Transverse colon (tissue), 4 donors: ENCODE results near the gene RAET1E. TPM values are rescaled to one million over a fixed set of nuclear protein-coding genes. Genes with fewer than 3 reads are reported as not detected.
"Not testable (repeated sequence)": the region's sequence is repeated elsewhere in the genome, so short reads cannot be mapped to it uniquely, and the experiment has no call there.

Source experiments
- DNase-seq: peaks from one replicate; pipeline ENCODE4 v3.0.0-alpha.2; 2019
- H3K27ac ChIP-seq, 4 donors: fragments of 200-600 bp; sonication (generic); 2 replicates each; pipeline ENCODE4 v1.5.1; 2016 to 2018; ENCODE audit warnings: inconsistent platforms in 4 of 4
- H3K27me3 ChIP-seq: fragments of 200-600 bp; sonication (generic); 2 replicates; pipeline ENCODE4 v1.5.1; 2017; ENCODE audit warnings: inconsistent platforms
- H3K36me3 ChIP-seq, 4 donors: fragments of 200-600 bp; sonication (generic); 2 replicates each; pipeline ENCODE4 v1.5.1; 2017 to 2019; ENCODE audit warnings: inconsistent platforms in 4 of 4
- H3K4me1 ChIP-seq, 4 donors: fragments of 200-600 bp; sonication (generic); 2 replicates each; pipeline ENCODE4 v1.5.1; 2017 to 2020; ENCODE audit warnings: inconsistent platforms in 4 of 4
- H3K4me3 ChIP-seq, 4 donors: fragments of 200-600 bp; sonication (generic); 1 replicate in 1 of 4; 2 replicates in 3 of 4; pipeline versions ENCODE4 v1.5.1 to v1.6.1; 2017 to 2019; ENCODE audit warnings: inconsistent platforms in 4 of 4
- H3K9me3 ChIP-seq, 2 donors: fragments of 200-600 bp; sonication (generic); 2 replicates each; pipeline ENCODE4 v1.5.1; 2017 to 2019; ENCODE audit warnings: inconsistent platforms in 2 of 2
- CTCF ChIP-seq, 5 experiments: fragments of 200-600 bp in 3 of 5; fragments of 450-650 bp in 2 of 5; sonication (generic) in 3 of 5; IDR thresholded peaks; 1 replicate in 2 of 5; 2 replicates in 3 of 5; pipeline ENCODE4 v1.5.1; 2016 to 2017; ENCODE audit warnings: antibody characterized with exemption in 5 of 5, inconsistent platforms in 3 of 5, mild to moderate bottlenecking in 2 of 5, moderate library complexity in 1 of 5
- EP300 ChIP-seq: sonication (generic); formaldehyde crosslinking; IDR thresholded peaks from one replicate; pipeline ENCODE4 v1.6.1; 2017; ENCODE audit warnings: antibody characterized with exemption, low read depth
- POLR2A ChIP-seq: fragments of 450-650 bp; IDR thresholded peaks from one replicate; pipeline ENCODE4 v1.6.1; 2016; ENCODE audit warnings: antibody characterized with exemption, mild to moderate bottlenecking, moderate library complexity
- POLR2AphosphoS5 ChIP-seq, 3 donors: sonication (generic); formaldehyde crosslinking; IDR thresholded peaks; one replicate each; pipeline ENCODE4 v1.6.1; 2016; ENCODE audit warnings: antibody characterized with exemption in 3 of 3
- WGBS, 2 donors: methylation state at CpG; one replicate each; pipeline ENCODE4 v1.1.5; 2018; ENCODE audit warnings: low coverage in 1 of 2; 5-methylcytosine and 5-hydroxymethylcytosine counted together
- in situ Hi-C, 4 donors: fragments of 200-750 bp; cut with MboI; loops; one replicate each; pipeline versions ENCODE4 v1.15.0 to v1.15.1; 2017; ENCODE audit warnings: low sequenced_read_pairs in 3 of 4, low pct_ligation_motif_present in 1 of 4, low pct_unique_long_range_greater_than_20kb in 1 of 4
- intact Hi-C: fragments of 100-400 bp; cut with DNase I; formaldehyde crosslinking; loops from one replicate; pipeline ENCODE4 v1.15.1; 2023; ENCODE audit warnings: low total_unique reads
- total RNA-seq, 4 donors: library from RNA; depleted of rRNA; stranded (reverse); fragments of >200 nt; gene quantifications; one replicate each; pipeline ENCODE4 v1.1.0, GENCODE V29; 2016

RAET1E gene
- total RNA-seq, 4 donors from 2014 or later = not detected

DNA sequence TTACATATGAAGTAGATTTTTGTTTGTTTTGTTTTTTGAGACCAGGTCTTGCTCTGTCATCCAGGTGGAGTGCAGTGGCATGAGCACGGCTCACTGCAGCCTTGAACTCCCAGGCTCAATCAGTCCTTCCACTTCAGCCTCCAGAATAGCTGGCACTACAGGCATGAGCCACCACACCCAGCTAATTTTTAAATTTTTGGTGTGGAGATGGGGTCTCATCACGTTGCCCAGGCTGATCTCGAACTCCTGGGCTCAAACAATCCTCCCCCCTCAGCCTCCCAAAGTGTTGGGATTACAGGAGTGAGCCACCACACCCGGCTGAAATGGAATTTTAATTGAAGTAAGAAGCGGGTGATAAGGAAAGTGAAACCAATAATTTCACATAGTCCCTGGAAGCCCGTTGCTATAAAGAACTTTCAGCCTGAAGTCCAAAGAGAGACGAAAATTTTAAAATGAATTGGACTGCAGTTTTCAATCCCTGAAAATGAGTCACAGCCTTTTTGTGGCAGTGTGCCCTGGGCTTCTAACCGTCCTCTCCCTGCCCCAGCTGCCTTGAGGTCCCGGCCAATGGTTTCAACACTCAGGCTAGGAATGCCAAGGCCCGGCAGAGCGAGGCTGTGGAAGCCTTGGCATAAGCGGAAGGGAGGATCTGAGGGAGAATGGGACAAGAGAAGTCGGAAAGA, 757 bp downstream of the RAET1E start:
- 44 to 100% methylated on average over 1 to 13 of the region's 13 CpGs for WGBS, 2 donors
- no peaks in the 10 kb centered on the region for H3K36me3 ChIP-seq
- in situ Hi-C loops (no loop called here), intact Hi-C loops (no loop called here)
- peak overlapping the region in 3 of 4 donors; percentile 6 to 35 (median 10) for H3K4me3 ChIP-seq
- DNase-seq = peak; percentile 76
- H3K4me1 ChIP-seq = peaks cover 23 to 35% (median 32%) of the 10 kb centered on the region in 4 donors
- H3K27ac ChIP-seq = peak overlapping the region; percentile 70 to 80 (median 78)
- H3K9me3 ChIP-seq = no peaks in the 10 kb centered on the region
- TF ChIP-seq EP300 = no peak
- TF ChIP-seq CTCF (IDR thresholded peaks at IDR 0.05) = no peak
- peak in 2 of 3 donors; percentile 27 to 41 for TF ChIP-seq POLR2AphosphoS5 (IDR thresholded peaks at IDR 0.05)
- no peak for TF ChIP-seq POLR2A
- H3K27me3 ChIP-seq = no peaks in the 10 kb centered on the region

GRCh38 chr6:149896491-149896890, 1.4 kb downstream of the RAET1E start:
- Histone ChIP-seq H3K27ac (peak overlapping the region; percentile 70 to 80 (median 78)), H3K4me1 (peaks cover 23 to 35% (median 32%) of the 10 kb centered on the region in 4 donors), H3K4me3 (no peak overlapping the region), H3K36me3 (no peaks in the 10 kb centered on the region), H3K27me3 (no peaks in the 10 kb centered on the region), H3K9me3 (no peaks in the 10 kb centered on the region)
- in situ Hi-C loops (no loop called here), intact Hi-C loops (no loop called here)
- no peak for DNase-seq
- TF ChIP-seq CTCF (IDR thresholded peaks at IDR 0.05) (no peak), POLR2AphosphoS5 (IDR thresholded peaks at IDR 0.05) (no peak), POLR2A (no peak), EP300 (no peak)
- WGBS, 2 donors = 75% methylated on average over 3 of the region's 3 CpGs; no CpG with 5 or more reads in 1 of the 2 donors

DNA sequence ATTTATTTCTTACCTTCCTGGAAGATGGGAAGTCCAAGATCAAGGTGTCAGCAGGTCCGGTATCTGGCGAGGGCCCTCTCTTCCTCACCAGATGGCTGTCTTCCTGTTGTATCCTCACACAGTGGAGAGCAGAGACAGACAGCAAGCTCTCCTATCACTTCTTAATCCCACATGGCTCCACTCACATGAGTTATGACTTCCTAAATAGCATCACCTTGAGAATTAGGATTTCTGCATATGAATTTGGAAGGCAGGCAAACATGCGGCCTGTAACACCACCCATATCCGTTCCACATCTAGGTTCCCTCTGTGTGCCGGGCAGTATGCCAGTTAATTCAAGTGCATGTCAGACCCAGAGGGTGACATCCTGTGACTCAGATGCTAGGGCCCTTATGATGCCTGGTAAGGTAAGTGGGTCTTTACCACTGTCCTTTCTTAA, 2.1 kb downstream of the RAET1E start:
- WGBS, 2 donors = 27 to 50% methylated on average over 3 to 5 of the region's 5 CpGs
- H3K4me1 ChIP-seq = peaks cover 23 to 35% (median 32%) of the 10 kb centered on the region in 4 donors
- no peaks in the 10 kb centered on the region for H3K36me3 ChIP-seq
- intact Hi-C loops = no loop called here
- in situ Hi-C loops = no loop called here
- peak overlapping the region; percentile 70 to 80 (median 78) for H3K27ac ChIP-seq
- TF ChIP-seq CTCF (IDR thresholded peaks at IDR 0.05) = no peak
- no peak for TF ChIP-seq POLR2AphosphoS5 (IDR thresholded peaks at IDR 0.05)
- no peak for TF ChIP-seq POLR2A
- no peak for TF ChIP-seq EP300
- H3K9me3 ChIP-seq = no peaks in the 10 kb centered on the region
- no peak for DNase-seq
- no peaks in the 10 kb centered on the region for H3K27me3 ChIP-seq
- H3K4me3 ChIP-seq = no peak overlapping the region

DNA sequence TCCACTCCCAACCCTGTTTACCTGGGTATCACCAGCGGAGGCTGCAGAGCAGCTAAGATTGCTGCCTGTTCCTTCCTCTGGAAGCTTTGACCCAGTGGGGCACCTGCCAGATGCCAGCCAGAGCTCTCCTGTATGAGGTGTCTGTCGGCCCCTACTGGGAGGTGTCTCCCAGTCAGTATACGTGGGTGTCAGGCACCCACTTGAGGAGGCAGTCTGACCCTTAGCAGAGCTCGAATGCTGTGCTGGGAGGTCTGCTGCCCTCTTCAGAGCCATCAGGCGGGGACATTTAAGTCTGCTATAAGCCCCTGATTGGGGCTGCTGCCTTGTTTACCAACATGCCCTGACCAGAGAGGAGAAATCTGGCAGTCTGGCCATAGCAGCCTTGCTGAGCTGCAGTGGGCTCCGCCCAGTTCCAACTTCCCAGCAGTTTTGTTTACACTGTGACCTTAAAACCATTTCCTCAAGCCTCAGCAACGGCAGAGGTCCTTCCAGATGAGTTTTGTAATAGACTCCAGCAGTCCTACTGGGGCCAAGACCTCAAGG, 2.8 kb downstream of the RAET1E start:
- intact Hi-C loops = no loop called here
- H3K9me3 ChIP-seq = no peaks in the 10 kb centered on the region
- WGBS, 2 donors = 20 to 46% methylated on average over 1 to 5 of the region's 7 CpGs
- in situ Hi-C loops = no loop called here
- no peak overlapping the region for H3K4me3 ChIP-seq
- peak overlapping the region; percentile 70 to 80 (median 78) for H3K27ac ChIP-seq
- H3K36me3 ChIP-seq = no peaks in the 10 kb centered on the region
- DNase-seq = peak; percentile 75
- TF ChIP-seq POLR2A (no peak), EP300 (no peak), CTCF (IDR thresholded peaks at IDR 0.05) (no peak), POLR2AphosphoS5 (IDR thresholded peaks at IDR 0.05) (peak in 1 of 3 donors; percentile 37)
- H3K4me1 ChIP-seq = peaks cover 23 to 35% (median 32%) of the 10 kb centered on the region in 4 donors
- no peaks in the 10 kb centered on the region for H3K27me3 ChIP-seq

- in situ Hi-C loops, H3K36me3 ChIP-seq, H3K9me3 ChIP-seq, H3K27ac ChIP-seq, H3K27me3 ChIP-seq, intact Hi-C loops, H3K4me3 ChIP-seq, DNase-seq: not testable (repeated sequence)
- peaks cover 20 to 24% (median 22%) of the 10 kb centered on the region in 4 donors for H3K4me1 ChIP-seq
- WGBS, 2 donors = 77 to 89% methylated on average over 6 of the region's 6 CpGs
These were observed 6.0 kb downstream of the RAET1E start for GRCh38 chr6:149891864-149892263.
